Neuronal stem cell (in vitro differentiated cells): ENCODE measurements around the gene DSE.

ENCODE experiments used
- DNase-seq: peaks from one replicate; pipeline ENCODE4 v3.0.0-alpha.2; 2013; ENCODE audit warnings: low spot score
- H2AFZ ChIP-seq: one replicate; pipeline ENCODE4 v1.6.1; 2013; ENCODE audit warnings: mild to moderate bottlenecking, low read length, inconsistent platforms
- H2AK5ac ChIP-seq: 2 replicates; pipeline ENCODE4 v1.6.1; 2013; ENCODE audit warnings: low read depth, mild to moderate bottlenecking, inconsistent platforms, low read length, moderate library complexity, mixed read lengths
- H2BK120ac ChIP-seq: 2 replicates; pipeline ENCODE4 v1.6.1; 2013; ENCODE audit warnings: low read depth, mild to moderate bottlenecking, inconsistent platforms, low read length, moderate library complexity, mixed read lengths
- H2BK12ac ChIP-seq: one replicate; pipeline ENCODE4 v1.6.1; 2013; ENCODE audit warnings: low read length, inconsistent platforms
- H2BK15ac ChIP-seq: 2 replicates; pipeline ENCODE4 v1.6.1; 2013; ENCODE audit warnings: mild to moderate bottlenecking, low read length, inconsistent platforms, mixed read lengths
- H2BK5ac ChIP-seq: one replicate; pipeline ENCODE4 v1.6.1; 2013; ENCODE audit warnings: inconsistent platforms, mild to moderate bottlenecking, low read length, moderate library complexity
- H3K14ac ChIP-seq: one replicate; pipeline ENCODE4 v1.6.1; 2013; ENCODE audit warnings: low read length, inconsistent platforms
- H3K18ac ChIP-seq: 2 replicates; pipeline ENCODE4 v1.6.1; 2013; ENCODE audit warnings: low read length, inconsistent platforms
- H3K23ac ChIP-seq: 2 replicates; pipeline ENCODE4 v1.6.1; 2013; ENCODE audit warnings: low read depth, mild to moderate bottlenecking, mixed read lengths, low read length, inconsistent platforms; ENCODE audit not compliant: poor library complexity
- H3K27ac ChIP-seq: replicated peaks from 3 replicates; pipeline ENCODE4 v1.5.1; 2013; ENCODE audit warnings: low read length, inconsistent platforms
- H3K27me3 ChIP-seq, 3 experiments: 2 replicates each; pipeline ENCODE4 v1.6.1; 2013; ENCODE audit warnings: low read length in 3 of 3, mild to moderate bottlenecking in 2 of 3, inconsistent platforms in 1 of 3, low read depth in 1 of 3, mixed read lengths in 1 of 3, moderate library complexity in 1 of 3; ENCODE audit not compliant: control insufficient read depth in 3 of 3, insufficient read depth in 3 of 3
- H3K36me3 ChIP-seq, 2 donors: replicated peaks in 1 of 2; 2 replicates each; pipeline ENCODE4 v1.6.1; 2013; ENCODE audit warnings: low read length in 2 of 2; ENCODE audit not compliant: control insufficient read depth in 2 of 2, insufficient read depth in 2 of 2
- H3K4ac ChIP-seq: 2 replicates; pipeline ENCODE4 v1.6.1; 2013; ENCODE audit warnings: inconsistent platforms, mild to moderate bottlenecking, low read length, moderate library complexity
- H3K4me1 ChIP-seq, 2 donors: 1 replicate in 1 of 2; 2 replicates in 1 of 2; pipeline ENCODE4 v1.6.1; 2013; ENCODE audit warnings: low read length in 2 of 2, low read depth in 1 of 2; ENCODE audit not compliant: control insufficient read depth in 2 of 2, insufficient read depth in 1 of 2
- H3K4me2 ChIP-seq: one replicate; pipeline ENCODE4 v1.6.1; 2013; ENCODE audit warnings: mild to moderate bottlenecking, low read length, inconsistent platforms; ENCODE audit not compliant: insufficient read depth, poor library complexity, severe bottlenecking
- H3K4me3 ChIP-seq, 2 donors: 2 replicates each; pipeline ENCODE4 v1.5.1; 2013; ENCODE audit warnings: low read length in 2 of 2, mild to moderate bottlenecking in 2 of 2, inconsistent platforms in 1 of 2, moderate library complexity in 1 of 2
- H3K79me1 ChIP-seq: one replicate; pipeline ENCODE4 v1.6.1; 2013; ENCODE audit warnings: low read depth, mild to moderate bottlenecking, inconsistent platforms, low read length, moderate library complexity
- H3K9ac ChIP-seq: one replicate; pipeline ENCODE4 v1.6.1; 2013; ENCODE audit warnings: mild to moderate bottlenecking, low read depth, low read length, inconsistent platforms; ENCODE audit not compliant: poor library complexity
- H3K9me3 ChIP-seq, 2 donors: replicated peaks in 1 of 2; 2 replicates each; pipeline versions ENCODE3 to v1.6.1; 2013; ENCODE audit warnings: low read length in 2 of 2, mild to moderate bottlenecking in 2 of 2, inconsistent platforms in 1 of 2, low read depth in 1 of 2, mixed read lengths in 1 of 2, moderate library complexity in 1 of 2; ENCODE audit not compliant: control insufficient read depth in 2 of 2, insufficient read depth in 1 of 2
- H4K8ac ChIP-seq: one replicate; pipeline ENCODE4 v1.6.1; 2013; ENCODE audit warnings: low read depth, mild to moderate bottlenecking, inconsistent platforms, low read length, moderate library complexity
- H4K91ac ChIP-seq: one replicate; pipeline ENCODE4 v1.6.1; 2013; ENCODE audit warnings: low read length, low read depth, mild to moderate bottlenecking, inconsistent platforms; ENCODE audit not compliant: poor library complexity
- WGBS, 2 donors: extraction: QIAGEN DNeasy Blood & Tissue Kit; methylation state at CpG; one replicate each; pipeline ENCODE4 v1.1.7; 2013; ENCODE audit warnings: missing lambda C conversion rate in 2 of 2, mixed read lengths in 1 of 2; ENCODE audit not compliant: insufficient read length in 2 of 2, insufficient replicate concordance in 1 of 2; ENCODE audit errors: extremely low coverage in 2 of 2; 5-methylcytosine and 5-hydroxymethylcytosine counted together

The DSE gene

DNA sequence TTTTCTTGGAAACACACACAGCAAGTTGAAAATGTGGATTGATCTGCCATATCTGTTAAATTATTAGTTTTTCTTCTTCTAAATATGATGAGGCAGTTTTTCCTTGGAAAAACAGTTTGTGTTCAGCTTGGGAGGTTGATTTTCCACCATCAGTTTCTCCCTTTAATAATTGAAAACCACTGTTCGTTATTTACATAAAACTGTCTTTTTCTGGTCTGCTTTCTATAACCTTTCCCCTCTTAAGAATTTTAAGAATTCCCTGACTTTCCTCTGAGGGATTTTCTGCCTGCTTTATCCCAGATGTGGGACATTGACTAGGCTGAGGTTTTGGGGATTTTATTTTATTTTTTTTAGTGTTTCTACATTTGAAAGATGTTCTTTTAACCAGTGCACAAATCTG is 27.2 kb downstream of the DSE start:
- no peak overlapping the region for H2AFZ ChIP-seq
- H3K14ac ChIP-seq: no peak overlapping the region
- no peak overlapping the region for H2BK5ac ChIP-seq
- no peaks in the 10 kb centered on the region for H3K79me1 ChIP-seq
- no peak overlapping the region for H2BK15ac ChIP-seq
- no peak overlapping the region for H3K18ac ChIP-seq
- H2BK120ac ChIP-seq: no peak overlapping the region
- no peak overlapping the region for H3K4me3 ChIP-seq
- no peak overlapping the region for H3K27ac ChIP-seq
- no peak overlapping the region for H4K8ac ChIP-seq
- no peak overlapping the region for H4K91ac ChIP-seq
- no peaks in the 10 kb centered on the region for H3K27me3 ChIP-seq
- H3K9me3 ChIP-seq: peaks cover 0 to 2% of the 10 kb centered on the region in 2 donors
- H3K36me3 ChIP-seq: peaks cover 0 to 29% of the 10 kb centered on the region in 2 donors
- no peak overlapping the region for H3K23ac ChIP-seq
- WGBS, 2 donors: no CpG with 5 or more reads among the region's 1 CpG
- no peak overlapping the region for H2BK12ac ChIP-seq
- peaks cover 6 to 14% of the 10 kb centered on the region in 2 donors for H3K4me1 ChIP-seq
- no peak for DNase-seq
- H3K9ac ChIP-seq: no peak overlapping the region
- no peak overlapping the region for H2AK5ac ChIP-seq
- no peak overlapping the region for H3K4ac ChIP-seq
- no peak overlapping the region for H3K4me2 ChIP-seq

DNA sequence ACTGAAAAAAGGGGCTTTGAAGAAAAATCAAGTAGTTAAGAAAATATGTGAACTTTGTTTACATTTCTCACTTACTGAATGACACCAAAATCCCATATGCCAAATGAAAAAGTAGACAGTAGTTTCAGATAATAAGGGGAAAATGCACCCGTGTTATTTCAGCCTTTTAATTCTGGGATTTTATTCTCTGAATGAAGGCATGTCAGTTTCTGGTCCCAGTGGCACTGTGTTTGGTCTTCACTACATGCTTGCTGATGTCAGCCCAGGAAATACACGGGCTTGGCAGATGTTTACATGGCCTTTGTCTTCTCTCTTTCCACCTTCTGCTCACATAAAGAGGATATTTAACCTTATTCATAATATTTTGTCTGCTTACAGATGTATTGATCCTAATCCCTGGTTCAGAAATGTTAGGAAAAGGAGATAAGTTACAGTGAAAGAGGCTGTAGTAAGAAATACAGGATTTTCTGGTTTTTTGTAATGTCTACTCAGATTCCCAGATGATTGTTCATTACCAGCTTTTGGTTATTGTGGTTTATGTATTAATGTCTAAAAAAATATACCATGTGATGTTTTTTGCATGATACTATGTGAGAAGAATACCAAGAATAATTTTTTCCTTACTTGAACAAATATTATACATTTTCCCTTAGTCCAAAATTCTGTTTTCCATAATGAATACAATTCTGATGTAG is 27.7 kb downstream of the DSE start:
- peaks cover 0 to 2% of the 10 kb centered on the region in 2 donors for H3K9me3 ChIP-seq
- no peaks in the 10 kb centered on the region for H3K27me3 ChIP-seq
- peaks cover 6 to 14% of the 10 kb centered on the region in 2 donors for H3K4me1 ChIP-seq
- WGBS, 2 donors: no CpG with 5 or more reads among the region's 2 CpGs
- H3K14ac ChIP-seq: no peak overlapping the region
- no peak overlapping the region for H2BK15ac ChIP-seq
- no peak for DNase-seq
- H4K91ac ChIP-seq: no peak overlapping the region
- H3K27ac ChIP-seq: no peak overlapping the region
- H2BK5ac ChIP-seq: no peak overlapping the region
- no peak overlapping the region for H3K4me3 ChIP-seq
- no peak overlapping the region for H2AFZ ChIP-seq
- no peak overlapping the region for H3K18ac ChIP-seq
- no peak overlapping the region for H3K4ac ChIP-seq
- H2BK120ac ChIP-seq: no peak overlapping the region
- no peak overlapping the region for H2AK5ac ChIP-seq
- no peak overlapping the region for H3K9ac ChIP-seq
- no peak overlapping the region for H3K23ac ChIP-seq
- peaks cover 0 to 30% of the 10 kb centered on the region in 2 donors for H3K36me3 ChIP-seq
- H4K8ac ChIP-seq: no peak overlapping the region
- no peak overlapping the region for H3K4me2 ChIP-seq
- H3K79me1 ChIP-seq: no peaks in the 10 kb centered on the region
- no peak overlapping the region for H2BK12ac ChIP-seq

DNA sequence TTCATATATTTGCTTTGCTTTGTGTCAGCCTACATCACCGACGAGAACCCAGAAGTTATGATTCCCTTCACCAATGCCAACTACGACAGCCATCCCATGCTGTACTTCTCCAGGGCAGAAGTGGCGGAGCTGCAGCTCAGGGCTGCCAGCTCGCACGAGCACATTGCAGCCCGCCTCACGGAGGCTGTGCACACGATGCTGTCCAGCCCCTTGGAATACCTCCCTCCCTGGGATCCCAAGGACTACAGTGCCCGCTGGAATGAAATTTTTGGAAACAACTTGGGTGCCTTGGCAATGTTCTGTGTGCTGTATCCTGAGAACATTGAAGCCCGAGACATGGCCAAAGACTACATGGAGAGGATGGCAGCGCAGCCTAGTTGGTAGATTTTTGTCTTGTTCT is 28.5 kb downstream of the DSE start:
- Histone ChIP-seq H3K36me3 (peaks cover 0 to 35% of the 10 kb centered on the region in 2 donors), H2BK12ac (no peak overlapping the region), H3K14ac (no peak overlapping the region), H3K27me3 (no peaks in the 10 kb centered on the region), H3K4me2 (no peak overlapping the region), H3K4me3 (no peak overlapping the region), H4K8ac (no peak overlapping the region), H2BK5ac (no peak overlapping the region), H4K91ac (no peak overlapping the region), H3K9ac (peak overlapping the region; percentile 32), H2AFZ (no peak overlapping the region), H2AK5ac (no peak overlapping the region), H3K9me3 (peaks cover 0 to 2% of the 10 kb centered on the region in 2 donors), H3K79me1 (no peaks in the 10 kb centered on the region), H3K27ac (no peak overlapping the region), H3K18ac (no peak overlapping the region), H3K4me1 (peaks cover 6 to 14% of the 10 kb centered on the region in 2 donors), H3K23ac (no peak overlapping the region), H2BK15ac (no peak overlapping the region), H2BK120ac (no peak overlapping the region), H3K4ac (no peak overlapping the region)
- no peak for DNase-seq
- no CpG with 5 or more reads among the region's 12 CpGs for WGBS, 2 donors

DNA sequence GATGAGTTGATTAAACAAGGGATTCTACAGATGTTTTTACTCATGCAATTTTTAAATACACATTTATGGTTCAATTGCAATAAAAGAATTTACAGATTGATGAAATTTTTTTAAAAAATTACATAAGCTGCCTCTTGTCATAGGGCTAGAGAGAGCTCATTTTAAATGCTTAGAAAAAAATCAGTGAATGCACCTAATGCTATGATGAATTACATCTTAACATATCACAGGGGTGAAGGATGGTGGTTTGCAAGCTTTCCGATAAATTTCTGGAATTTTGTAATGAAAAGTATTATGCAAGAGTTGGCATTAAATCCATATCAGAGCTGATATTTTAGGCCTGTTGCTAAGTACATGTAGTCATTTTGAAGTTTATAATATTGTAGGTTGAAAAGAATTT is 29.6 kb downstream of the DSE start:
- H3K4me2 ChIP-seq: no peak overlapping the region
- H3K14ac ChIP-seq: no peak overlapping the region
- no peaks in the 10 kb centered on the region for H3K9me3 ChIP-seq
- H3K27ac ChIP-seq: no peak overlapping the region
- no peak overlapping the region for H2BK5ac ChIP-seq
- no peak overlapping the region for H2BK12ac ChIP-seq
- H3K23ac ChIP-seq: no peak overlapping the region
- no peaks in the 10 kb centered on the region for H3K27me3 ChIP-seq
- H2BK120ac ChIP-seq: no peak overlapping the region
- no peak overlapping the region for H3K18ac ChIP-seq
- no peak overlapping the region for H2AK5ac ChIP-seq
- no peak overlapping the region for H2BK15ac ChIP-seq
- H3K79me1 ChIP-seq: no peaks in the 10 kb centered on the region
- H3K9ac ChIP-seq: no peak overlapping the region
- H3K36me3 ChIP-seq: peaks cover 0 to 35% of the 10 kb centered on the region in 2 donors
- no peak overlapping the region for H2AFZ ChIP-seq
- no peak overlapping the region for H4K91ac ChIP-seq
- peaks cover 8 to 14% of the 10 kb centered on the region in 2 donors for H3K4me1 ChIP-seq
- H3K4me3 ChIP-seq: no peak overlapping the region
- no peak overlapping the region for H4K8ac ChIP-seq
- H3K4ac ChIP-seq: no peak overlapping the region
- no peak for DNase-seq
- no CpG with 5 or more reads among the region's 1 CpG for WGBS, 2 donors
